Measurements from ENCODE around the gene SBNO2. TPM values are rescaled to one million over a fixed set of nuclear protein-coding genes. Genes with fewer than 3 reads are reported as not detected.

The SBNO2 gene
- polyA plus RNA-seq, 12 donors: 7.4 to 33.2 (median 10.2) TPM; not detected in 1

DNA sequence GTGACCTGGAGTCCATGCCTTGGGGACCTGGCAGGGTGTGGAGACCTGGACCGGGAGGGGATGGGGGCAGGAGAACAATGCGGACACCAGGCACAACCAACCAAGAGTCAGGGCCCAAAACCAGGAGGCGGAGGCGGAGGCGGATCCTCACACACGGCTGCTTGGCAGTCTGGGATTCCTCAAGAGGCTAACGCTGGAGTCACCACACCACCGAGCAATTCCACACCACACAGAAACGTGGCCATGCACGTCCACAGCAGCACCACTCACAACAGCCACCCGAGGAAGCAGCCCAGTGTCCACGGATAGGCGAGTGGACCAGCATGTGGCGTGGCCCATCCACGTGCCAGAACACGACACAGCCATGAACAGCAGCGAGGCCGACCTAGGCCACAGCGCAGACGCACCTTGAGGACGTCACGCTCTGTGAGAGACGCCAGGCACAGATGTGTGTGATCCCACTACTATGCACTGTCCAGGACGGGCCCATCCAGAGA, 17.7 kb downstream of the SBNO2 start:
- DNase-seq: no peak

- no peak for DNase-seq
These were observed 18.4 kb downstream of the SBNO2 start for GRCh38 chr19:1155352-1156304.

DNA sequence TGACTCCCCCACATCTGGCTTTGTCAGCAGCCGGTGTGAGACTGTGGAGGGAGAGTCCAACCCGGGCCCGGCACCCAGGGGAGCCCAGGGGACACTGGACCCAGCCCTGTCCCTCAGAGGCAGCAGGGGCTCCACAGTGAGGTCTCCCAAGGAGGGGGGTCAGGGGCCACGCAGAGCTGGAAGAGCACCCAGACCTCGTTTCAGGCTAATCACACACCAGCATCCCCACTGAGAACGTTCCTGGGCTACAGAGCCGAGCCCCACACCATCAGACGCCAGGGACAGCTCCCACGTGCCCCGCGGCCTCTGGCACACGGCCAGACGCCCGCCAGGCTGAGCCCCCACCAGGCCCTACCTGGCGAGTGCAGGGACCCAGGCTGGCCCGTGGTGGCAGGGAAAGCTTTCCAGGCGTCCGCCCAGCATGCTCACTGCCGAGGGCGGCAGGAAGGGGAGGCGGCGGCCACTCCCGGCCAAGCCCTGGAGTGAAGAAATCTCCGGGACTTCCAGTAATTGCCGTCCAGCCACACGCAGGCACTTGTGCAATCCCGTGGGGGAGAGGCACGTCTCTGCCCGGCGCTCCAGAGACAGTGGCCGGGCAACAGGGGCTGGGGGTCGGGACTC, 19.2 kb downstream of the SBNO2 start:
- DNase-seq: no peak

GRCh38 chr19:1153891-1154730, 20.0 kb downstream of the SBNO2 start:
- DNase-seq: no peak

DNA sequence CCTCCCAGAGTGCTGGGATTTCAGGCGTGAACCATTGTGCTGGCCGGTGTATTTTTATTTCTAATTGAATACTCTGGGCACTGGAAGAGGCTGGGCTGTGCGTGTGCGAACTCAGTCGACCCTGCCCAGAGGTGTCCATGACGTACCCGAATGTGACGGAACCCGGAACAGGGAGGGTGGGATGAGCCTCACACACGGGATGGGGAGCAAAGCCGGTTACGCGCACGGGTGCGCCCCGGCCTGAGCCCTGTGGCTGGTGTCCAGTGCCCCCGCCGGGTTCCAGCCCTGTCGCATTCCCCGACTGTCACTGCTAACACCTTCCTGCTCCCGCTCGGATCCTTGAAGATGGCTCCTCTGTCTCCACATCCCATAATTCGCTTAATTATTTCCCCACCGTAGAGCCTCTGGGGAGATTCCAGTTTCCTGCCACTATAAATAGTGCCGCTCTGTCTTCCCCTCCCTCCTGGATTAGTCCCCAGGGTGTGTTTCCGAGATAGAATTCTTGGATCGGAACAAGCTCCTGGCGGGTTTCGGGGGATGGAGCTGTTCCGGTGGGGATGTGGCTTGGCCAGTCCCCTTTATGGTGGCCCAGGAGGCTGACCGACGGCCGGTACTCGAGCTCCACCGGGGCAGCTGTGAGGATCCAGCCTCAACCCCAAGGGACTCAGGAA, 22.0 kb downstream of the SBNO2 start:
- DNase-seq: no peak

- DNase-seq: no peak
These were observed 22.9 kb downstream of the SBNO2 start for GRCh38 chr19:1151037-1151724.

DNA sequence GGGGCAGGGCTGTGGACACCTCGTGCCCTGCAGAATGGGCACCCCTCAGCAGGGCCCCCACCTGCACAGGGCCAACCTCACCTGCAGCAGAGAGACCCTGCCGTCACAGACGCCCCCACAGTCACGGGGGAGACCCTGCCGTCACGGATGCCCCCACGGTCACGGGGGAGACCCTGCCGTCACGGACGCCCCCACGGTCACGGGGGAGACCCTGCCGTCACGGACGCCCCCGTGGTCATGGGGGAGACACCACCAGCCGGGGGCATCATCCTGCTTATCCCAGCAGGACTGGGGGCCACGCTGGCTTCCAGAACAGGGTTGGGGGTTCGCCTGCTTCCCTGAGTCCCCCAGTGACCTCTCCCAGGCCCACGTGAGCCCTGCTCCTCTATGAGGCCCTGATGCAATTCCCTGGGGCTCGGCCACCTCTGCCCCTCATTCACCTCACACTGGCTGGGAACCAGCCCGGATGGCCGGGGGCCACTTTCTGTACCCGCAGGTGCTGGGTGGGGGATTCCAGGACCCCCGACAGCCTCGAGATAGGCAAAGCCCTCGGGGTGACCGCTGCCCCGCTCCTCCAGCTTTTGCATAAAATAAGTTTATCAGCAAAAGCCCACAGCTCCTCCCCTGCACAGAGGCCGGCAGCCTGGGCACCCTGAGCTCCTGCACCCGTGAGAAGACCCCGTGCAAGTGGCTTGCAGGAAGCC, 23.6 kb downstream of the SBNO2 start:
- DNase-seq: no peak

GRCh38 chr19:1149259-1150045, 24.6 kb downstream of the SBNO2 start:
- no peak for DNase-seq

DNA sequence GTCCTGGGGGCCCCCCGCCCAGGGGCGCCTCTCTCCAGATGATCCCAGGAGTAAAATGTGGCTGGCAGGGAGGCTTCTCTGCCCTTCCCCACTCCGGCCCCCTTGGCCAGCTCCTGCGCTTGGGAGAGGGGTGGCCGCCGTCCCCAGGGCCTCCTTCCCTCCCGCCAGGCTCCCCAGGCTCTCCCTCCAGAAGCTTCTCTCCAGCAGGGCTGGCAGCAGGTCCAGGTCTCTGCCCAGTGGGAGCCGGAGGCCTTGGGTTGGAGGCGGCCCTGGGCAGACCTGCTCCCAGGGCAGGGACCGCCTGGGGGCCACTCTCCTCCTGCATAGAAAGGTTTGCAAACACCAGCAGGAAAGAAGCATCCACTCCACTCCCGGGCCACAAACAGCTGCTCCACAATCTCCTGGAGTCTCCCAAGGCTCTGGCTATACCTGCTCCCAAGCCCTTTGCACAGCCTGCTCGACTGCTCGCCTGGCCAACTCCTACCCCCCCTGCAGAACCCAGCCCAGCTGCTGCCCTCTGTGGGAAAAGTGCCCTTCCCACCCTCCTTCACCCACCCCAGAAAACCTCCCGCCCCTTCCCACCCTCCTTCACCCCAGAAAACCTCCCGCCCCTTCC, 26.0 kb downstream of the SBNO2 start:
- DNase-seq: no peak

DNA sequence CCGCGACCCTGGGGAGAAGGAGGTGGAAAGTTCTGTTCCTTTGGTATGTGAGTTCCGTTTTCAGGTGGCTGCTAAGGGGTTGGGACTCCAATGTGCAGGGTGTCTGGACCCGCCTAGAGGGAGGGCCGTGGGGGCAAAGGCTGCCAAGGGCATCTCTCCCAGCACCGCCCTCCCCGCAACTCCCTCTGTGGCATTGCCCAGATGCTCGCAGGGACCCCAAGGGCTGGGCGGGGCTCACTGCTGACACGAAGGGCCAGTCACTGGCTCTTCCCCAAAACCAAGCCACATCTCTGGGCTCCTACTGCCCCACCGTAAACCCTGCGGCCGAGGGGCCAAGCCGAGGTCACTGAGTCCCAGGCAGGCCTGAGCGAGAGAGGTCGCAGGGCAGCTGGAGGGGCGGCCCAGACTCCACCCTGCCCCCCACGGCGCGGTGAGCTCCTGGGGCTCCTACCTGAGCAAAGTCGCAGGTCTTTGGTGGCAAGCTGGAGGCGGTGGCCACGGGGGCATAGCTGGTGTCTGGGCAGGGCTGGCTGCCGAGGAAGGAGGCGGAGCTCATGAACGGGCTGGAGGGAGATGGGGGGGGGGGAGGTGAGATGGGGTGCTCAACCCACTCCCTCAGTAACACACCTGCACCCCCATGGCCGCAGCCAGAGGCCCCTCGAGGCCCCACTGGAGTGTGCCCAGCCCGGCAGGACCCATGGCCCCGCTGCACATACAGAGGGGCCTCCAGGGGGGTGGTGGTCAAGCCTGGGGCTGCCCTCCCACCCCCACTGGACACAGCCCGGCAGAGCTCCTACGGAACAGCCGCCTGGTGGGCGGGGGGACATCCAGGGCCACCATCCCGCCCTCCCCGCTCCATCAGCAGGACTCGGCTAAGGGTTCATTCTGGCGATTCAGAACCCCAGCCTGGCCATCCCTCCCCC, 26.9 kb downstream of the SBNO2 start:
- DNase-seq: no peak

DNA sequence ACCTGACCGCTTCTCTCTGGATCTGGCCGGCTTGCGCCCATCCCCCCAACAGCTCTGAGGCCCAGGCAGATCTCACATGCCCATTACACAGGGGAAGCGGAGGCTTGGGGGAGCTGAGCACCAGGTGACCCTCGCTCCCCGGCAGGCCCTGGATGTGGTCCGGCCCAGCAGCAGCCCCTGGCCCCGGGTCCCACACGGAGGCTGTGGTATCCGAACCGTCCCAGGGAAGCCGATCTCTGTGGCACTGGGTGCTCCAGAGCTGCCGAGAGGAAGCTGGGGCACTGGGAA, 27.7 kb downstream of the SBNO2 start:
- no peak for DNase-seq

GRCh38 chr19:1145635-1146411, 28.2 kb downstream of the SBNO2 start:
- DNase-seq: no peak

- DNase-seq: no peak
These were observed 29.3 kb downstream of the SBNO2 start for GRCh38 chr19:1144741-1145140.

DNA sequence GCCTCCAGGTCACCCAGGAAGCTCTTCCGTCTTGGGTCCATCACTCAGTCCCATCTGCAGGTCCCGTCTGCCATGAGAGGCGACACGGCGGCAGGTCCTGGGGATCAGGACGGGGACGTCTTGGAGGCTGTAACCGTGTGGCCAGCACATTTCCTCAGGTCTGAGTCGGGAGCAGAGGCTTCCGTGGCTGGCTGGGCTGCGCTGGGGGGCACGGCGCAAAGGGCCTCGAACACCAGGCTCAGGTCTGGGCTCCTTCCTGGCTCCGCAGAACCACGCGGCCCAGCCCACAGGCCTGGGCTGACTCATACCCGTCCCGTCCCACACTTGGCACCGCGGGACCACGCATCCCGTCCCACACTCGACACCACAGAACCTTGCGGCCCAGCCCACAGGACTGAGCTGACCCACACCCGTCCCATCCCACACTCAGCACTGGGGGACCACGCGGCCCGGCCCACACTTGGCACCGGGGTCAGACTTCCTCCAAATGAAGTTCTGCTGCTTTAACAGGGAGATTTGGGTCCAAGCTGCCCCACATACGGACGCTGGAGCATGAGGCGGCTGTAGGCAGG, 30.2 kb downstream of the SBNO2 start:
- no peak for DNase-seq

DNA sequence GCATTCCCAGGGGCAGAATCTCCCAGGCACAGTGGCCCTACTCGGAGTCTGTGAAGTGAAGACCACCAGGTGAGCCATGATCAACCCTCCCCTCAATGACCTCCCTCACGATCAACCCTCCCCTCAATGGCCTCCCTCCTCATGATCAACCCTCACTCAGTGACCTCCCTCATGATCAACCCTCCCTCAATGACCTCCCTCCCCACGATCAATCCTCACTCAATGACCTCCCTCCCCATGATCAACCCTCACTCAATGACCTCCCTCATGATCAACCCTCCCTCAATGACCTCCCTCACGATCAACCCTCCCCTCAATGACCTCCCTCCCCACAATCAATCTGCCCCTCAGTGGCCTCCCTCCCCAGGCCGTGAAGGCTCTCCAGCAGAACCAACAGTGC, 32.1 kb downstream of the SBNO2 start:
- no peak for DNase-seq

DNA sequence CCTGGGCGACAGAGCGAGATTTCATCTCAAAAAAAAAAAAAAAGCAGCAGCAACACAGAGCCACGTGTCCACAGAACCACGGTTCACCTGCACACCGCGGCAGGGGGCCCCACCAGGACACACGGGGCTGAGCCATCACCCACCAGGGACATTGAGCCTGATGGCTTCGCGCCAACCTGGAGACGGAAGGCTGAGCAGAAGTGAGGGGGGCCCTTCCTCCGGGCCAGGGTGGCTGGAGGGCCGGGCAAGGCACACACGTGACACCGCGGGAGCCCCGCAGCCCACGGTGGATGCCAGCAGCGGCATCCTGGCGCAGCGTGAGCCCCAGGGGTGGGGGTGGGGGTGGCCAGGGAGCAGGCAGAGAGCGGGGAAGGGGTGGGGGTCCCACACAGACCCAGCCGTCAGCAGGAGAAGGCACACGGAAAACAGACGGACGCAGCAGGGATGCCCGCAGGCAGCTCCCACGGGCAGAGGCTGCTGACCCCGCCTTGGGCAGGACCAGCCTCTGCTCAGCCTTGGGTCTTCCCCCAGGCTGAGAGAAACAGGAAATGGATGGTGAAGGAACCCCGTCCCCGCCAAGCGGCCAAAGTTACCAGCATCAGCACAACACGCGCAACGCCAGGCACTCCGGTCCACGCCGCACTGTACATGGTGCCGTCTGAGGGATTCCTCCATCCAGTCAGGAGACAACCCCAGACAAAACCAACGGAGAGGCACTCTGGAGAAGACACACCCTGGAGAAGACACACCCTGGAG, 33.6 kb downstream of the SBNO2 start:
- no peak for DNase-seq

Data from muscle of arm (tissue), 12 donors.